Activated CD8-positive, alpha-beta memory T cell treated with anti-CD3 and anti-CD28 coated beads, Interleukin-2, amount 10 ng/mL, durations not matched to agents 7 days and 5 days (primary cell): ENCODE results near the gene IRX4. TPM values are rescaled to one million over a fixed set of nuclear protein-coding genes. Genes with fewer than 3 reads are reported as not detected.

Source experiments
- ATAC-seq: fragments of 150-1000 bp; cut with Tn5 transposase; one replicate; pipeline ENCODE4 v1.10.0; 2021; ENCODE audit warnings: moderate library complexity
- CTCF ChIA-PET: fragments of 350-600 bp; sonication (Branson Sonifier 250); formaldehyde crosslinking; loops from one replicate; lab custom pipeline; 2021; ENCODE audit warnings: antibody characterized with exemption; lab: Charles Lee
- DNase-seq: peaks from one replicate; pipeline ENCODE4 v3.0.0-alpha.2; 2020
- H3K27ac Mint-ChIP-seq: one replicate; pipeline ENCODE4 v1.8.0; 2021; ENCODE audit warnings: mild to moderate bottlenecking, mixed read lengths
- H3K27me3 Mint-ChIP-seq: one replicate; pipeline ENCODE4 v1.8.0; 2021; ENCODE audit warnings: mixed read lengths
- H3K36me3 Mint-ChIP-seq: one replicate; pipeline ENCODE4 v1.8.0; 2021; ENCODE audit warnings: mild to moderate bottlenecking, mixed read lengths
- H3K4me1 Mint-ChIP-seq: one replicate; pipeline ENCODE4 v1.8.0; 2021; ENCODE audit warnings: mixed read lengths
- H3K4me3 Mint-ChIP-seq: one replicate; pipeline ENCODE4 v1.8.0; 2021; ENCODE audit warnings: mild to moderate bottlenecking, moderate library complexity, mixed read lengths
- H3K9me3 Mint-ChIP-seq: one replicate; pipeline ENCODE4 v1.8.0; 2022; ENCODE audit warnings: low read depth, mixed read lengths
- total RNA-seq, 2 experiments: library from RNA; stranded (reverse); gene quantifications; one replicate each; pipeline ENCODE4 v1.2.3, GENCODE V29; 2021

IRX4 gene
- total RNA-seq: not detected

DNA sequence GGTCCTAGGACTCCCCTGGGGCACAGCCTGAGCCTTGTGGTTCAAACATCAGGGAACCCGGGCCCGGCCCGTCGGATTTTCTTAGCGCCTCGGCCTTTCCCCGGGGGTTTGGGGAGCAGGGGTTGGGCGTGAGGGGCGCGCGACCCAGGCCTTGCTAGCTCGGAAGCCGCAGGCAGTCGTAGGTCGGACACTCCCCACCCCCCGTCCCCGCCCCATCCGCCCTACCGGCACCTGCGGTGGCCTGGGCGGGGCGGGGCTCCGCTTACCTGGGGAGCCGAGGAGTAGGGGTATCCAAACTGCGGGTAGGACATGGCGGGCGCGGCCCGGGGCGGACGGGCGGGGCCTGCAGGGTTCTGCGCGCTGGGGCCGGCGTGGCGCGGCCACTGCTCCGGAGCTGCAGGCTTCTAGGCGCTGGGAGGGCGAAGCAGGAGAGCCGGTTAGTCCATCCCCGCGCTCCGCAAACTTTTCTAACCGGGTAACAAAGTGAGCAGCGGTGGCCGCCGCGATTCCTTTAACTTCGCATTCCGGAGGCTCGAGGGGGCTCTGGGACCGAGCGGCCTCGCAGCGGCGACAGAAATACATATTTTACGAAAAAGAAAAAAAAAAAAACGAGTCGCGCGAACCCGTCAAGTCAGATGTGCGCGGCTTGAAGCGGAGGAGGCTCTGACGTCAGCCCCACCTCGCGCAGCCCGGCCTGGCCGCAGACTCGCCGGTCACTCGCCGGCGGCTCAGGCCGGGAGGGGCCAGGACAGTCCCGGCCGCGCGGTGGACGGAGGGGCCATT, at the start of gene IRX4:
Gene IRX4, minus strand, starts transcription at position 589 of the 783 bp plus-strand sequence. Its CDS starts 278 bp downstream, at position 311.
- Mint-ChIP-seq H3K4me3 (no peak within 1 kb of the TSS), H3K9me3 (no peaks in the 10 kb centered on the region), H3K27me3 (peaks cover 64% of the 10 kb centered on the region), H3K4me1 (no peaks in the 10 kb centered on the region), H3K27ac (peak within 1 kb of the TSS; percentile 59), H3K36me3 (no peaks in the 10 kb centered on the region)
- DNase-seq (no peak), ATAC-seq (no peak)
- CTCF ChIA-PET: no interaction called here

DNA sequence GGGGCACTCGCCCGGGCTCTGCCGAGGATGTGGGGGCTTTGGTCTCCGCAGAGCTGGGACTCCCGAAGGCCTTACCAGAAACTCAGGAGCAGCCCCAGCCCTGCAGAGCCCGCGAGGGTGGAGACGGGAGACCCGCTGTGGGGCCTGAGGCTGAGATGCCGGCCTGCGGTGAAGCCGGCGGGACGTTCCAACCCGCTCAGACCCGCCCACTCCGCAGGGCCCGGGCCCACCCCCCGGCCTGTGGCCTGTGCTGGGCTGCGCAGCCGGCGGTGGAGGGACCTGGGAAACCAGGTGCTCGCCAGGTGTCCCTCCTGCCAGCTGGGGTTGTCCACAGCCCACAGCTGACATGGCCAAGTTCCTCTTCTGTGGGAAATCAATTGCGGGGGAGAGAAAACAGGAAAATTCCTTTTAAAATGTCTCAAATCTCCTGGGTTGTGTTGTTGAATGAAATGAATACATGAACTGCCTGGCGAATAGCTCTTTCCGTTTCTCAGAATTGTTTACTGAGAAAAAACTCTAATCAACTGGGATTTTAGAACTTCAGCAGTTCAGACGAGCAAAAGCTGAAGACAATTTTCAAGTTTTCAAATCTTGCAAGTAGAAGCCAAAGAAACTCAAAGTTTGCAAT, 49.0 kb upstream of the IRX4 start:
- H3K9me3 Mint-ChIP-seq: no peaks in the 10 kb centered on the region
- CTCF ChIA-PET: interaction anchor here (0.8 kb wide), 1 partner anchor 25 kb away, joined by 3 read pairs; no protein-coding TSS in a partner anchor

DNA sequence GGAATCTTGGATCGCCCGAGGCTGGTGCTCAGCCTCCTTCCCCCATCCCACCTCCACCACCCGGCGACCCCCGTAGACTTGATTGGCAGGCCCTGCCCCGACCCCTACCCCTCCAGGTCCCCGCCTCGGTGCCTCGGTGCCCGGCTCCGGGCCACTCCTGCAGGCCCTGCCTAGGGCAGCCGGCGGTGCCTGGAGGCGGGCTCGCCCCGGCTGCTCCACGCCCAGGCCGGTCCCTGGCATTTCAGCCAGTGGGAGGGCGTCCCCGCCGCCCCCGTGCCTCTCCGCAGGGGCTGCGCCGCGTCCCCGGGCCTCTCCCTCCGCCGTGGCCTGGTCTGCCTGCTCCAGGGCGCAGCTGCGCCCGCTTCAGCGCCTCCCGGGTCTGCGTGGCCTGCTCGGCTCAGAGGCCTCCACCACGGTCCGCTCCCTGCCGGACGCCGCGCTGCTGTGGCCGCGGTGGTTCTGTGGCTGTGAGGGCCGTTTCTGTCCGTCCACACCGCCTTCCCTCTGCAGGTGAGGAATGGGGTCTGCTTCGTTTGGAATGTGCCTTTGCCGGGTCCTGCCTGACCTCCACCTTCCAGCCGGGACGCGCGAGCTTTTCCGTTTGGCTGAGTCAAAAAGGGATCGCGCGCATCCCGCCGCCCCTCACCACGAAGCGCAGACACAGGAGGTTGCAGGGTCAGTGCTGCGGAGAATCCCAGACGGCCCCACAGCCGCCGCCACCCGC, 48.3 kb upstream of the IRX4 start:
- no peaks in the 10 kb centered on the region for H3K36me3 Mint-ChIP-seq
- no peak for DNase-seq
- no peak for ATAC-seq
- H3K4me3 Mint-ChIP-seq: no peak overlapping the region
- H3K4me1 Mint-ChIP-seq: no peaks in the 10 kb centered on the region
- no peaks in the 10 kb centered on the region for H3K9me3 Mint-ChIP-seq
- CTCF ChIA-PET: interaction anchor here (0.8 kb wide), 1 partner anchor 26 kb away, joined by 3 read pairs; no protein-coding TSS in a partner anchor
- peaks cover 25% of the 10 kb centered on the region for H3K27me3 Mint-ChIP-seq
- H3K27ac Mint-ChIP-seq: no peak overlapping the region

More for the DNA sequence above, 49.0 kb upstream of the IRX4 start:
- DNase-seq (no peak), ATAC-seq (no peak)
- Mint-ChIP-seq H3K36me3 (no peaks in the 10 kb centered on the region), H3K27ac (no peak overlapping the region), H3K27me3 (peaks cover 31% of the 10 kb centered on the region), H3K4me1 (no peaks in the 10 kb centered on the region), H3K4me3 (no peak overlapping the region)

DNA sequence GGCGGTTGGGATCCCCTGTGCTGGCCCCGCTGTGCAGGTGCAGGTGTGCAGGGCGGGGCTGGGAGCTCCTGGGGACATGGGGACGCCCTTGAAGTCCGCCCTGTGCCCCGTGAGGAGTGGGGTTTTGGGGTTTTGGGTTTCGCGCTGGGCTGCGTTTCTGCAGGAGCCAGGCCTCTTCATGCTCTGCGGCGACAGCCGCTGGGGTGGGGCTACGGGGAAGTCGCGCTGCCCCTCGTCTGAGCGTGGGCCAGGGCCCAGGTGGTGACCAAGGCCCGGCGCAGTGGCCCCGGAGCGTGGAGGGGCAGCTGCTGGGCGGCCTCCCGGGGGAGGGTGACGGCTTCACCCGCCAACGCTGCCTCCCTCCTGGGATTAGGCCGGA, 47.8 kb upstream of the IRX4 start:
- Mint-ChIP-seq H3K36me3 (no peaks in the 10 kb centered on the region), H3K27me3 (peaks cover 25% of the 10 kb centered on the region), H3K4me1 (no peaks in the 10 kb centered on the region), H3K27ac (no peak overlapping the region), H3K9me3 (no peaks in the 10 kb centered on the region), H3K4me3 (no peak overlapping the region)
- CTCF ChIA-PET: no interaction called here
- DNase-seq (no peak), ATAC-seq (no peak)

DNA sequence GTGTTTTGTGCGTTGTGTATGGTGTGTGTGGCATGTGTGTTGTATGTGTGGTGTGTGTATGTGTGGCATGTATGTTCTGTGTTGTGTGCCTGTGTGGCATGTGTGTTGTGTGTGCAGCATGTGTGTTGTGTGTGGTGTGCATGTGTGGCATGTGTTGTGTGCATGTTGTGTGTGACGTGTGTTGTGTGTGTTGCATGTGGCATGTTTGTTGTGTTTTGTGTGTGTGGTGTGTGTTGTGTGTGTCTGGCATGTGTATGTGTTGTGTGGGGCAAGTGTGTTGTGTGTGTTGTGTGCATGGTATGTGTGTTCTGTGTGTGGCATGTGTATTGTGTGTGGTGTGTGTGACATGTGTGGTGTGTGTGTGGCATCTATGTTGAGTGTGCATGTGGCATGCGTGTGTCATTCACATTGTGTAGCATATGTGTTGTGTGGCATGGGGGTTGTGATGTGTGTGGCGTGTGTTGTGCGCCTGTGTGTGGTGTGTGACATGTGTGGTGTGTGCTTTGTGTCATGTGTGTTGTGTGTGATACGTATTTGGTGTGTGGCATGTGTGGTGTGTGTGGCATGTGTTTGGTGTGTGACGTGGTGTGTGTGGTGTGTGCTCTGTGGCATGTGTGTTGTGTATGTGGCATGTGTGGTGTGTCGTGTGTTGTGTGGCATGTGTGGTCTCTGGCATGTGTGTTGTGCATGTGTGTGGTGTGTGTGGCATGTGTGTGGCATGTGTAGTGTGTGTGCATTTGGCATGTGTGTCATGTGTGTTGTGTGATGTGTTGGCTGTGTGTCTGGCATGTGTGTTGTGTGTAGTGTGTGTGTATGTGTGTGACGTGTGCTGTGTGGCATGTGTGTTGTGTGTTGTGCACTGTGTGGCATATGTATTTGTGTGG, 46.6 kb upstream of the IRX4 start:
- Mint-ChIP-seq H3K4me1 (no peaks in the 10 kb centered on the region), H3K4me3 (no peak overlapping the region), H3K36me3 (no peaks in the 10 kb centered on the region), H3K27me3 (peaks cover 25% of the 10 kb centered on the region), H3K9me3 (no peaks in the 10 kb centered on the region), H3K27ac (no peak overlapping the region)
- DNase-seq (no peak), ATAC-seq (no peak)
- CTCF ChIA-PET: no interaction called here

DNA sequence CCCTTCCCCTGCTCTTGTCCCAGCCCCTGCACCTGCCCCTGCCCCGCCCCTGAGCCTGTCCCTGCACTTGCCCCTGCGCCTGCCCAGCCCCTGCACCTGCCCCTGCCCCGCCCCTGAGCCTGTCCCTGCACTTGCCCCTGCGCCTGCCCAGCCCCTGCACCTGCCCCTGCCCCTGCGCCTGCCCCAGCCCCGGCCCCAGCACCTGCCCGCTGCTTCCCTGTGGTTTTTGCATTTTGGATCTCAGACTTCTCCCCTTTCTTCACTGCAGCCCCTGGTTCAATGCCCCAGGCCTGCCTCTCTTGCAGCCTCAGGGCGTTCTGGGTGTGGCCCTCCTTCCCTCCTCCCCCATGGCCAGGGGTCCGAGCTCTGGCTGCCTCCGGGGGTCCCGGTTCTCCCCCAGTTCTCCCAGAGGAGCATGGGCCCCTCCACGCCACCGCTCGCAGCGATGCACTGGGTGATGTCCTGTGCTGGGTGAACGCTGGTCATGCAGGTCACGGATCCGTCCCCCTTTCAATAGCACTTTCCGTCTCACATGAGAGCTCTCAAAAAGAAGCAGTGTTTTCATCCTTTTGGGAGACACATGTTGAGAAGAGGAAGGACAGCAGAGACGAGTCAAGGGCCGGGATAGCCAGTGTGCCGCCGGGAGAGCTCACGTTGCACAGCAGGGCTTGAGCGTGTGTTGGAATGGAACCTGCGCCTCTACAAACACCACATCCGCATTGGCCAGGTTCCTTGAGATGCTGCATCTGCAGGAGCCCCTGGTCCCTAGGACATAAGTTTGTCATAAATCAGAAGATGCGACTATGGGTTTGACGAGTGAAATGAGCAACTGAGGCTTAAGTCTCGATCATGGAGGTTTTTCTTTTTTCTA, 44.0 kb upstream of the IRX4 start:
- Mint-ChIP-seq H3K9me3 (no peaks in the 10 kb centered on the region), H3K27ac (no peak overlapping the region), H3K4me3 (no peak overlapping the region), H3K36me3 (no peaks in the 10 kb centered on the region), H3K27me3 (peaks cover 6% of the 10 kb centered on the region), H3K4me1 (no peaks in the 10 kb centered on the region)
- CTCF ChIA-PET: no interaction called here
- DNase-seq: no peak
- ATAC-seq: no peak

DNA sequence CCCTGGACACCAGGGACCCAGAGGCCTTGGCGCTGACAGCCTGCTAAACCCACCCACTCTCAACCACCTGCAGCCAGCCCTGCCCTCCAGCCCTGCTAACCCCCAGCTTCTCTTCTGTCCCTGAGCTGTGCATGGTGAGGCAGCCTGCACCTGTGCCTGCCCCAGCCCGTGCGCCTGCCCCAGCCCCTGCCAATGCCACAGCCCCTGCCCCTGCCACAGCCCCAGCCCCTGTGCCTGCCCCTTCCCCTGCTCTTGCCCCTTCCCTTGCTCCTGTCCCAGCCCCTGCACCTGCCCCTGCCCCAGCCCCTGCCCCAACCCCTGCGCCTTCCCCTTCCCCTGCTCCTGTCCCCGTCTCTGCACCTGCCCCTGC, 43.3 kb upstream of the IRX4 start:
- Mint-ChIP-seq H3K9me3 (no peaks in the 10 kb centered on the region), H3K4me1 (no peaks in the 10 kb centered on the region), H3K27ac (no peak overlapping the region), H3K4me3 (no peak overlapping the region), H3K27me3 (peaks cover 3% of the 10 kb centered on the region), H3K36me3 (no peaks in the 10 kb centered on the region)
- CTCF ChIA-PET: no interaction called here
- no peak for DNase-seq
- no peak for ATAC-seq

DNA sequence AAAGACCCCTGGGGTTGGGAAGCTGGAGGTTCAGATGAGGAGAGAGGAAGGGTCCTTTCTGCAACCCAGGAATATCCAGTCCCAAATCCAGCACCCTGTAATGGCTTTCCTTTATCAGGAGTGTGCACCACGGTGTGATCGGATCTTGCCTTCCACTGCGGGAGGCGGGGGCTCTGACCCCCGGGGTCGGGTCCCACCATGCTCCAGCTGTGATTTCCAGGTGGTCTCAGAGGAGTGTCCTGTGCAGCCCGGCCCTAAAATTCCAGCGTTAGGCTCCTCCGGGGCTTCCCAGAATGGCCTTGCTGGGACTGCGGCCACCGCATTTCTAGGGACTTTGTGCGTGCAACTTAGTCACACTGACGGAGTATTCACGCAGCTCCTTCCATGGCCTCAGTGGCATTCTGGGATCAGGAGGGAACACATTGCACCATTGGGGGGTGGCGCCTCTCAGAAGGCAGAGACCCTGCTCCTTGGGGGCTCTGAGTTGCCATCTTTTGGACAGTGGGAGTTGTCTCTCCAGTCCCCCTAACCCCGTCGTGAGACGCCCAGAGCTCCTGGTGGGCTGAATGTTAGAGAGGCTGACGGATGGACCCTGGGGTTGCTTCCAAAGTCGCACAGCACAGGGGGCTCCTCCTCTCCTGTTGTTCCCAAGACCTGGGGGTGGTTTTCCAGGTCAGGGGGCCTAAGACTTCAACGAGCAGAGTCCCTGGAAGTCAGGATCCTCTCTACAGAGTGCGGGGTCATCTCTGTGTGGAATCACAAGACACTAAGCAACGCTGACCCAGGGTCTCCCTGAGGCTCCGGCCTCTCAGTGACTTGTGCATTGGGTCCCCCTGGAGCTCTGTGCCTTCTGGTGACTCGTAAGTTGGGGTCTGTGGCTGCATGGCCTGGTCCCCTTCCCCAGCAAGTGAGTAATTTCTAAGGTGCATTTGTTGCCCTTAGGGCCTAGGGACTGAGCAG, 42.7 kb upstream of the IRX4 start:
- Mint-ChIP-seq H3K4me3 (no peak overlapping the region), H3K4me1 (no peaks in the 10 kb centered on the region), H3K9me3 (no peaks in the 10 kb centered on the region), H3K27me3 (peaks cover 3% of the 10 kb centered on the region), H3K27ac (no peak overlapping the region), H3K36me3 (no peaks in the 10 kb centered on the region)
- no peak for DNase-seq
- CTCF ChIA-PET: no interaction called here
- no peak for ATAC-seq

DNA sequence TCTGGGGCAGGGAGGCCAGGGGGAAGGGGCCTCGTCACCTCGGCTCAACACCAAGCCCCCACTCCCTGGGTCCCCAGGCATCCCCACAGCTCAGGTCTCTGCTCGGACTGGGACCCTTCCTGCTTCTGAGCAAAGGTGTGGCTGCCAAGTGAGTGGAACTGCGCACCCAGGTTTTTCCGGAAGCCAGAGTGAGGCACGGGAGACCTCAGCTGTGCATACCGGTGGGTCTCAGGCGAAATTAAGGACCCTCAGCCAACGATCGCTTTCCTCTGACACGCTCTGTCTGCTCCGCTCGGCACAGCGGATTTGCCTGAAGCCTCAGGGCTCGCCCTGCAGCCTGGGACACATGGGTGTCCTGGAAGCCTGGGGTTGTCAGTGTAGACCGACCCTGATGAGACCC, 41.0 kb upstream of the IRX4 start:
- H3K36me3 Mint-ChIP-seq: no peaks in the 10 kb centered on the region
- no peaks in the 10 kb centered on the region for H3K4me1 Mint-ChIP-seq
- H3K27me3 Mint-ChIP-seq: peaks cover 3% of the 10 kb centered on the region
- CTCF ChIA-PET: no interaction called here
- no peak overlapping the region for H3K27ac Mint-ChIP-seq
- no peak overlapping the region for H3K4me3 Mint-ChIP-seq
- no peaks in the 10 kb centered on the region for H3K9me3 Mint-ChIP-seq
- no peak for ATAC-seq
- no peak for DNase-seq

DNA sequence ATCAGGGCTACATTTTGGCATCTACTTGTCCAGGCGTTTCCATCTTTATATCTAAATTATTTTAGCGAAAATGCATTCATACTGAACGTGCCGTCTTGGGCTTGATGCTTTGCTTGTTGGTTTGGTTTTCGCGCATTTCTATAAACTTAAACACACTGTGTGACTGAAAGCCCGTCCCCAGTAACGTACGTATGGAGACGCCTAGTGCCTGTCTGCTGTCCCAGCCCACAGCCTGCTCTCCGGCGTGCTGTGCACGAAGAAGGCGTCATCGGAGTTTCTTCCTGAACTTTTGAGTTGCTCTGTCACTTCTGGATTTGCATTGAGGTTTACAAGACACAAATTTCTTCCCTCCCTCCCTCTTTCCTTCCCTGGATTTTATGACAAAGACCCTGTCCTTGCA, 40.6 kb upstream of the IRX4 start:
- no peak overlapping the region for H3K27ac Mint-ChIP-seq
- DNase-seq (no peak), ATAC-seq (no peak)
- no peaks in the 10 kb centered on the region for H3K9me3 Mint-ChIP-seq
- H3K27me3 Mint-ChIP-seq: peaks cover 3% of the 10 kb centered on the region
- H3K36me3 Mint-ChIP-seq: no peaks in the 10 kb centered on the region
- no peaks in the 10 kb centered on the region for H3K4me1 Mint-ChIP-seq
- CTCF ChIA-PET: no interaction called here
- H3K4me3 Mint-ChIP-seq: no peak overlapping the region

DNA sequence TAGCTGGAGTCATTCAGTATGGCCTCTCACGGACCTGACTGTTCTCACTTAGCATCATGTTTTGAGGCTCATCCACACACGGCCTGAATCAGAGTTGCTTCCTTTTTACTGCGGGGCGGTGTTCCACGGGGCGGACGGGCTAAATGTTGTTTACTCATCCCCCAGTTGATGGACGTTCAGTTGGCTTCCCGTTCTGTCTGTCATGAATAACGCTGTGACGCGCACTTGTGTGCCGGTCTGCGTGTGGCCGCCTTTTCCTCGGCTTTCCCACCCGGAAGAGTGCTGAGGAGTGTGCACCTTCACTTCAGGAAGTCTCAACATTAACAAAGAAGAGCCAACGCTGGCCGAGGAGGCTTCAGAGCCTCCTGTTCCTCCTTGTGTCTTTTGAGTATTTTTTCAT, 39.0 kb upstream of the IRX4 start:
- H3K27me3 Mint-ChIP-seq: no peaks in the 10 kb centered on the region
- H3K4me3 Mint-ChIP-seq: no peak overlapping the region
- H3K9me3 Mint-ChIP-seq: no peaks in the 10 kb centered on the region
- no peak for DNase-seq
- no peaks in the 10 kb centered on the region for H3K4me1 Mint-ChIP-seq
- no peak overlapping the region for H3K27ac Mint-ChIP-seq
- ATAC-seq: no peak
- CTCF ChIA-PET: no interaction called here
- H3K36me3 Mint-ChIP-seq: no peaks in the 10 kb centered on the region

DNA sequence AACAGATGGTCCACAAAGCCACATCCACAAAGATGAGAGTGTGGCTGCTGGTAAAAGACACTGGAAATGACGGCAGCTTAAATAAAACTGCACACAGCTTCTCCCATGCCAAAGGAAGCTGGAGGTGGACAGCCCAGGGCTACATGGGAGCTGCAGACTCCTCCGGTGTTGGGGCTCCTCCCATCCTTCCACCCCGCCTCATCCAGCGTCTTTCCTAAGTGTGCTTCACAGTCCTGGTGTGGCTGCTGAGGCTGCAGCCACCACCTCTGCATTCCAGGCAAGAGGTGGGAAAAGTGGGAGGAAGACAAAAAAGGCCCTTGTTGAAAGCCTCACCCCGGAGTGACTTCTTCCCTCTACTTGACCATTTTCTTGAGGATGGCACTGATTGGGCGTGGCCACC, 37.0 kb upstream of the IRX4 start:
- DNase-seq: no peak
- no peak overlapping the region for H3K27ac Mint-ChIP-seq
- H3K4me1 Mint-ChIP-seq: no peaks in the 10 kb centered on the region
- CTCF ChIA-PET: no interaction called here
- no peaks in the 10 kb centered on the region for H3K9me3 Mint-ChIP-seq
- no peak for ATAC-seq
- H3K36me3 Mint-ChIP-seq: no peaks in the 10 kb centered on the region
- no peak overlapping the region for H3K4me3 Mint-ChIP-seq
- H3K27me3 Mint-ChIP-seq: no peaks in the 10 kb centered on the region
